Measurements from ENCODE around the gene KRTAP10-7. TPM values are rescaled to one million over a fixed set of nuclear protein-coding genes. Genes with fewer than 3 reads are reported as not detected.
A peak's percentile ranks its signal among the peaks of the same experiment; 100 is the strongest.
"Not testable (repeated sequence)": the region's sequence is repeated elsewhere in the genome, so short reads cannot be mapped to it uniquely, and the experiment has no call there.

Gene KRTAP10-7
- total and polyA plus RNA-seq, 7 experiments from 2014 or later = not detected

- Mint-ChIP-seq H3K4me3 (peak overlapping the region in 1 of 10 donors; percentile 38), H3K27me3 (peaks cover 0 to 15% (median 0%) of the 10 kb centered on the region in 5 donors), H3K9me3 (peaks cover 26 to 58% (median 37%) of the 10 kb centered on the region in 11 donors), H3K36me3 (peaks cover 25 to 41% (median 38%) of the 10 kb centered on the region in 5 donors), H3K27ac (peak overlapping the region in 2 of 9 donors; percentile 43 to 54), H3K4me1 (peaks cover 4 to 42% (median 35%) of the 10 kb centered on the region in 7 donors)
- no peak for DNase-seq
- POLR2A ChIA-PET = interaction anchor here (1.6 kb wide), 1 partner anchor 9 kb away, joined by 5 read pairs; no protein-coding TSS in a partner anchor
- Histone ChIP-seq H3K36me3 (ENCODE audit: control insufficient read depth in 2 of 3, insufficient read depth in 3 of 3, low read length in 3 of 3) (no peaks in the 10 kb centered on the region), H3K4me1 (ENCODE audit: control insufficient read depth in 2 of 2, insufficient read depth in 2 of 2, low read length in 2 of 2) (peaks cover 20 to 29% of the 10 kb centered on the region in 2 donors), H3K27me3 (ENCODE audit: control insufficient read depth in 2 of 2, insufficient read depth in 2 of 2, low read length in 2 of 2) (no peaks in the 10 kb centered on the region), H3K27ac (ENCODE audit: low read depth, low read length) (no peak overlapping the region), H3K4me3 (ENCODE audit: low read length) (no peak overlapping the region), H3K9me3 (ENCODE audit: control insufficient read depth in 2 of 3, low read length in 3 of 3) (peaks cover 5 to 32% (median 9%) of the 10 kb centered on the region in 3 experiments)
- peak; percentile 55 for ATAC-seq
- intact Hi-C loops (cut with micrococcal nuclease) = no loop called here
- CTCF ChIA-PET = interaction anchor here (0.9 kb wide), 1 partner anchor 11 kb away, joined by 3 read pairs; no protein-coding TSS in a partner anchor
These were observed 25.9 kb downstream of the KRTAP10-7 start for GRCh38 chr21:44626262-44626661.

- ATAC-seq = no peak
- Mint-ChIP-seq H3K27me3 (peaks cover 0 to 16% (median 0%) of the 10 kb centered on the region in 5 donors), H3K9me3 (peaks cover 30 to 58% (median 40%) of the 10 kb centered on the region in 11 donors), H3K27ac (peak within 1 kb of the TSS in 6 of 9 donors; percentile 8 to 84 (median 47)), H3K4me3 (peak within 1 kb of the TSS in 1 of 10 donors; percentile 47), H3K36me3 (peaks cover 25 to 46% (median 37%) of the 10 kb centered on the region in 5 donors), H3K4me1 (peaks cover 4 to 43% (median 35%) of the 10 kb centered on the region in 7 donors)
- H3K4me3 ChIP-seq (ENCODE audit: low read length) = no peak within 1 kb of the TSS
- peaks cover 20 to 29% of the 10 kb centered on the region in 2 donors for H3K4me1 ChIP-seq (ENCODE audit: control insufficient read depth in 2 of 2, insufficient read depth in 2 of 2, low read length in 2 of 2)
- H3K27ac ChIP-seq (ENCODE audit: low read depth, low read length) = no peak within 1 kb of the TSS
- H3K27me3 ChIP-seq (ENCODE audit: control insufficient read depth in 2 of 2, insufficient read depth in 2 of 2, low read length in 2 of 2) = no peaks in the 10 kb centered on the region
- ChIA-PET POLR2A (interaction anchor here (1.6 kb wide), 1 partner anchor 9 kb away, joined by 5 read pairs; no protein-coding TSS in a partner anchor), CTCF (interaction anchor here (0.9 kb wide), 1 partner anchor 11 kb away, joined by 3 read pairs; no protein-coding TSS in a partner anchor)
- H3K36me3 ChIP-seq (ENCODE audit: control insufficient read depth in 2 of 3, insufficient read depth in 3 of 3, low read length in 3 of 3) = no peaks in the 10 kb centered on the region
- no peak for DNase-seq
- intact Hi-C loops (cut with micrococcal nuclease) = no loop called here
- H3K9me3 ChIP-seq (ENCODE audit: control insufficient read depth in 2 of 3, low read length in 3 of 3) = peaks cover 5 to 34% (median 9%) of the 10 kb centered on the region in 3 experiments
These were observed 26.3 kb downstream of the KRTAP10-7 start, which contains the start of gene KRTAP10-9 for GRCh38 chr21:44626673-44627143. Gene KRTAP10-9, plus strand, starts transcription at chr21:44627093. Its CDS starts 79 bp downstream, at chr21:44627172.

- DNase-seq; H3K4me3 ChIP-seq (ENCODE audit: low read length); CTCF ChIA-PET; ATAC-seq; H3K27ac ChIP-seq (ENCODE audit: low read depth, low read length); H3K27me3 ChIP-seq (ENCODE audit: control insufficient read depth in 2 of 2, insufficient read depth in 2 of 2, low read length in 2 of 2); intact Hi-C loops (cut with micrococcal nuclease); H3K36me3 ChIP-seq (ENCODE audit: control insufficient read depth in 2 of 3, insufficient read depth in 3 of 3, low read length in 3 of 3): not testable (repeated sequence)
- peaks cover 26 to 58% (median 44%) of the 10 kb centered on the region in 11 donors for H3K9me3 Mint-ChIP-seq
- peaks cover 20 to 29% of the 10 kb centered on the region in 2 donors for H3K4me1 ChIP-seq (ENCODE audit: control insufficient read depth in 2 of 2, insufficient read depth in 2 of 2, low read length in 2 of 2)
- peak overlapping the region in 1 of 10 donors; percentile 47 for H3K4me3 Mint-ChIP-seq
- H3K9me3 ChIP-seq (ENCODE audit: control insufficient read depth in 2 of 3, low read length in 3 of 3) = peaks cover 5 to 38% (median 9%) of the 10 kb centered on the region in 3 experiments
- H3K36me3 Mint-ChIP-seq = peaks cover 25 to 49% (median 32%) of the 10 kb centered on the region in 5 donors
- peaks cover 4 to 43% (median 35%) of the 10 kb centered on the region in 7 donors for H3K4me1 Mint-ChIP-seq
- H3K27ac Mint-ChIP-seq = peak overlapping the region in 5 of 9 donors; percentile 8 to 84 (median 32)
- peaks cover 0 to 21% (median 0%) of the 10 kb centered on the region in 5 donors for H3K27me3 Mint-ChIP-seq
- POLR2A ChIA-PET = interaction anchor here (1.6 kb wide), 1 partner anchor 10 kb away, joined by 5 read pairs; no protein-coding TSS in a partner anchor
These were observed 26.9 kb downstream of the KRTAP10-7 start for GRCh38 chr21:44627181-44627822.

GRCh38 chr21:44627831-44628233 lies 27.4 kb downstream of the KRTAP10-7 start:
- POLR2A ChIA-PET; H3K36me3 ChIP-seq (ENCODE audit: control insufficient read depth in 2 of 3, insufficient read depth in 3 of 3, low read length in 3 of 3); H3K27me3 ChIP-seq (ENCODE audit: control insufficient read depth in 2 of 2, insufficient read depth in 2 of 2, low read length in 2 of 2); CTCF ChIA-PET; DNase-seq; H3K4me3 ChIP-seq (ENCODE audit: low read length); H3K27ac ChIP-seq (ENCODE audit: low read depth, low read length); intact Hi-C loops (cut with micrococcal nuclease); ATAC-seq: not testable (repeated sequence)
- Mint-ChIP-seq H3K27ac (peak overlapping the region in 4 of 9 donors; percentile 8 to 51 (median 28)), H3K9me3 (peaks cover 22 to 58% (median 43%) of the 10 kb centered on the region in 11 donors), H3K4me3 (peak overlapping the region in 1 of 10 donors; percentile 47), H3K36me3 (peaks cover 25 to 44% (median 29%) of the 10 kb centered on the region in 5 donors), H3K27me3 (peaks cover 0 to 22% (median 0%) of the 10 kb centered on the region in 5 donors), H3K4me1 (peaks cover 4 to 43% (median 32%) of the 10 kb centered on the region in 7 donors)
- H3K4me1 ChIP-seq (ENCODE audit: control insufficient read depth in 2 of 2, insufficient read depth in 2 of 2, low read length in 2 of 2) = peaks cover 20 to 29% of the 10 kb centered on the region in 2 donors
- H3K9me3 ChIP-seq (ENCODE audit: control insufficient read depth in 2 of 3, low read length in 3 of 3) = peaks cover 5 to 40% (median 9%) of the 10 kb centered on the region in 3 experiments

- H3K27ac Mint-ChIP-seq = peak overlapping the region in 3 of 9 donors; percentile 51 to 88 (median 81)
- peaks cover 17 to 58% (median 40%) of the 10 kb centered on the region in 11 donors for H3K9me3 Mint-ChIP-seq
- no peak for DNase-seq
- POLR2A ChIA-PET = no interaction called here
- no peak overlapping the region for H3K27ac ChIP-seq (ENCODE audit: low read depth, low read length)
- H3K4me3 Mint-ChIP-seq = peak overlapping the region in 1 of 10 donors; percentile 75
- peaks cover 4 to 43% (median 27%) of the 10 kb centered on the region in 7 donors for H3K4me1 Mint-ChIP-seq
- no peak for ATAC-seq
- H3K9me3 ChIP-seq (ENCODE audit: control insufficient read depth in 2 of 3, low read length in 3 of 3) = peaks cover 0 to 32% (median 9%) of the 10 kb centered on the region in 3 experiments
- no peaks in the 10 kb centered on the region for H3K27me3 ChIP-seq (ENCODE audit: control insufficient read depth in 2 of 2, insufficient read depth in 2 of 2, low read length in 2 of 2)
- H3K4me1 ChIP-seq (ENCODE audit: control insufficient read depth in 2 of 2, insufficient read depth in 2 of 2, low read length in 2 of 2) = peaks cover 20 to 29% of the 10 kb centered on the region in 2 donors
- no peak overlapping the region for H3K4me3 ChIP-seq (ENCODE audit: low read length)
- H3K27me3 Mint-ChIP-seq = peaks cover 0 to 27% (median 0%) of the 10 kb centered on the region in 5 donors
- no peaks in the 10 kb centered on the region for H3K36me3 ChIP-seq (ENCODE audit: control insufficient read depth in 2 of 3, insufficient read depth in 3 of 3, low read length in 3 of 3)
- intact Hi-C loops (cut with micrococcal nuclease) = no loop called here
- CTCF ChIA-PET = interaction anchor here (0.5 kb wide), 1 partner anchor 246 kb away, joined by 4 read pairs; no protein-coding TSS in a partner anchor
- peaks cover 19 to 44% (median 24%) of the 10 kb centered on the region in 5 donors for H3K36me3 Mint-ChIP-seq
These were observed 28.5 kb downstream of the KRTAP10-7 start for GRCh38 chr21:44628707-44629391.

- Histone ChIP-seq H3K4me3 (ENCODE audit: low read length) (peak overlapping the region; percentile 22), H3K27me3 (ENCODE audit: control insufficient read depth in 2 of 2, insufficient read depth in 2 of 2, low read length in 2 of 2) (no peaks in the 10 kb centered on the region), H3K27ac (ENCODE audit: low read depth, low read length) (peak overlapping the region; percentile 14), H3K4me1 (ENCODE audit: control insufficient read depth in 2 of 2, insufficient read depth in 2 of 2, low read length in 2 of 2) (peaks cover 20 to 29% of the 10 kb centered on the region in 2 donors), H3K9me3 (ENCODE audit: control insufficient read depth in 2 of 3, low read length in 3 of 3) (peaks cover 0 to 25% (median 9%) of the 10 kb centered on the region in 3 experiments), H3K36me3 (ENCODE audit: control insufficient read depth in 2 of 3, insufficient read depth in 3 of 3, low read length in 3 of 3) (no peaks in the 10 kb centered on the region)
- Mint-ChIP-seq H3K27ac (peak overlapping the region in 8 of 9 donors; percentile 65 to 88 (median 82)), H3K9me3 (peaks cover 13 to 55% (median 34%) of the 10 kb centered on the region in 11 donors), H3K4me3 (peak overlapping the region in 7 of 10 donors; percentile 25 to 75 (median 53)), H3K4me1 (peaks cover 4 to 42% (median 28%) of the 10 kb centered on the region in 7 donors), H3K36me3 (peaks cover 12 to 31% (median 15%) of the 10 kb centered on the region in 5 donors), H3K27me3 (peaks cover 0 to 30% (median 0%) of the 10 kb centered on the region in 5 donors)
- DNase-seq = peak in 1 of 9 donors; percentile 13
- ChIA-PET POLR2A (interaction anchor here (1.0 to 1.4 kb wide), 2 partner anchors 11 to 13 kb away, joined by 4 to 5 read pairs; no protein-coding TSS in a partner anchor), CTCF (no interaction called here)
- intact Hi-C loops (cut with micrococcal nuclease) = loop anchor here in 1 of 2 donors (5.0 kb wide), 1 partner anchor 42 kb away; no protein-coding TSS in a partner anchor
- ATAC-seq = no peak
These were observed 30.0 kb downstream of the KRTAP10-7 start for GRCh38 chr21:44630440-44630839.

Data from naive thymus-derived CD4-positive, alpha-beta T cell (primary cell).